SK-N-SH (cell line): ENCODE results near the gene FOXP1. TPM values are rescaled to one million over a fixed set of nuclear protein-coding genes. Genes with fewer than 3 reads are reported as not detected.
A peak's percentile ranks its signal among the peaks of the same experiment; 100 is the strongest.

Experiments used
- CTCF ChIA-PET: fragments of 300-600, 350-600 bp; formaldehyde crosslinking; extraction: SDS; loops from one replicate; lab custom pipeline; 2021; lab: Yijun Ruan, JAX
- POLR2A ChIA-PET: fragments of 350-600 bp; sonication (Branson Sonifier 250); formaldehyde crosslinking; extraction: SDS; loops from one replicate; lab custom pipeline; 2020; ENCODE audit warnings: antibody characterized with exemption, inconsistent platforms; lab: Yijun Ruan, JAX
- DNase-seq: peaks from one replicate; pipeline ENCODE4 v3.0.0; 2012
- H2AFZ ChIP-seq: fragments of 200-600 bp; sonication (generic); 2 replicates; pipeline ENCODE4 v1.8.1; 2016; ENCODE audit warnings: antibody characterized with exemption, mild to moderate bottlenecking, low read depth
- H3F3A ChIP-seq: fragments of 200-600 bp; sonication (generic); replicated peaks from 2 replicates; pipeline ENCODE3; 2016; ENCODE audit warnings: antibody characterized with exemption, mild to moderate bottlenecking; ENCODE audit not compliant: insufficient read depth
- H3K27ac ChIP-seq, 2 experiments: fragments of 200-500 bp in 1 of 2; fragments of 200-600 bp in 1 of 2; sonication (Bioruptor generic) in 1 of 2; sonication (generic), shearing (Covaris generic) in 1 of 2; 2 replicates each; pipeline versions ENCODE4 v1.5.1 to v1.6.1; 2014 to 2016; ENCODE audit warnings: low read depth in 2 of 2, inconsistent platforms in 1 of 2, low read length in 1 of 2, mild to moderate bottlenecking in 1 of 2, mixed read lengths in 1 of 2
- H3K27me3 ChIP-seq: fragments of 200-600 bp; sonication (generic), shearing (Covaris generic); 2 replicates; pipeline ENCODE4 v1.6.1; 2016; ENCODE audit warnings: mixed run types; ENCODE audit not compliant: insufficient read depth
- H3K36me3 ChIP-seq, 2 experiments: fragments of 200-500 bp in 1 of 2; fragments of 200-600 bp in 1 of 2; sonication (Bioruptor generic) in 1 of 2; sonication (generic) in 1 of 2; replicated peaks in 1 of 2; 2 replicates each; pipeline versions ENCODE3 to v1.5.1; 2014 to 2016; ENCODE audit warnings: low read length in 1 of 2, mild to moderate bottlenecking in 1 of 2; ENCODE audit not compliant: insufficient read depth in 2 of 2, control insufficient read depth in 1 of 2
- H3K4me1 ChIP-seq, 2 experiments: fragments of 200-500 bp in 1 of 2; fragments of 200-600 bp in 1 of 2; sonication (Bioruptor generic) in 1 of 2; sonication (generic), shearing (Covaris generic) in 1 of 2; 2 replicates each; pipeline versions ENCODE4 v1.5.1 to v1.6.1; 2014 to 2016; ENCODE audit warnings: low read depth in 1 of 2, low read length in 1 of 2, mixed run types in 1 of 2; ENCODE audit not compliant: insufficient read depth in 2 of 2, control insufficient read depth in 1 of 2
- H3K4me2 ChIP-seq: fragments of 200-600 bp; sonication (generic), shearing (Covaris generic); 2 replicates; pipeline ENCODE4 v1.6.1; 2017; ENCODE audit warnings: mixed run types
- H3K4me3 ChIP-seq, 2 experiments: fragments of 200-500 bp in 1 of 2; fragments of 200-600 bp in 1 of 2; sonication (Bioruptor generic) in 1 of 2; sonication (generic), shearing (Covaris generic) in 1 of 2; 2 replicates each; pipeline versions ENCODE4 v1.5.1 to v1.8.1; 2014 to 2016; ENCODE audit warnings: low read depth in 2 of 2, inconsistent platforms in 1 of 2, low read length in 1 of 2, mild to moderate bottlenecking in 1 of 2, mixed read lengths in 1 of 2, moderate library complexity in 1 of 2
- H3K79me2 ChIP-seq: fragments of 200-600 bp; sonication (generic); 2 replicates; pipeline ENCODE4 v1.8.1; 2017; ENCODE audit warnings: mild to moderate bottlenecking; ENCODE audit not compliant: insufficient read depth
- H3K9ac ChIP-seq: fragments of 200-600 bp; sonication (generic); 2 replicates; pipeline ENCODE4 v1.6.1; 2017; ENCODE audit warnings: mixed run types
- H3K9me2 ChIP-seq: fragments of 200-600 bp; sonication (generic); 2 replicates; pipeline ENCODE4 v1.6.1; 2017; ENCODE audit warnings: mixed run types
- H3K9me3 ChIP-seq: fragments of 200-600 bp; sonication (generic); 2 replicates; pipeline ENCODE4 v1.6.1; 2017; ENCODE audit warnings: mixed run types, mild to moderate bottlenecking, moderate library complexity
- H4K20me1 ChIP-seq: fragments of 200-600 bp; sonication (generic); 2 replicates; pipeline ENCODE4 v1.6.1; 2017; ENCODE audit warnings: mild to moderate bottlenecking, mixed run types; ENCODE audit not compliant: insufficient read depth
- FOXM1 ChIP-seq: IDR thresholded peaks from 2 replicates; pipeline ENCODE4 v1.4.0; 2012; ENCODE audit warnings: low read depth, mild to moderate bottlenecking
- JUND ChIP-seq: IDR thresholded peaks from 2 replicates; pipeline ENCODE4 v1.4.0; 2012
- PBX3 ChIP-seq: IDR thresholded peaks from 2 replicates; pipeline ENCODE4; 2012
- RFX5 ChIP-seq: IDR thresholded peaks from 2 replicates; pipeline ENCODE4 v1.6.1; 2012; ENCODE audit warnings: mild to moderate bottlenecking, improper control_type of control experiment, low read length
- TAF1 ChIP-seq: IDR thresholded peaks from 2 replicates; pipeline ENCODE4 v1.6.1; 2012; ENCODE audit warnings: low read depth, mild to moderate bottlenecking, low read length, moderate library complexity, borderline replicate concordance
- YY1 ChIP-seq: IDR thresholded peaks from 2 replicates; pipeline ENCODE4 v1.4.0; 2012; ENCODE audit warnings: low read depth, mild to moderate bottlenecking
- WGBS: methylation state at CpG from one replicate; pipeline ENCODE4 v1.1.6; 2017; ENCODE audit warnings: low lambda C conversion rate; 5-methylcytosine and 5-hydroxymethylcytosine counted together
- polyA plus RNA-seq, 3 experiments: library from polyadenylated mRNA; depleted of rRNA; stranded (reverse); fragments of >200 nt; gene quantifications; 2 replicates each; pipeline ENCODE4 v1.2.3, GENCODE V29; 2012
- TF ChIP-seq, protein P1 (sequence below): fragments of 200-600 bp; sonication (generic); IDR thresholded peaks from 2 replicates; pipeline ENCODE4 v1.6.1; 2017; ENCODE audit warnings: antibody characterized with exemption, mild to moderate bottlenecking, moderate library complexity
- TF ChIP-seq, protein P2 (sequence below): IDR thresholded peaks from 2 replicates; pipeline ENCODE4 v1.4.0; 2012; ENCODE audit warnings: low read depth, borderline replicate concordance

Gene FOXP1
- polyA plus RNA-seq, 1 of the 3 experiments (the other 2 are of a cell fraction) = 8.8 TPM

GRCh38 chr3:71051259-71051595, 532.3 kb downstream of the FOXP1 start:
- Histone ChIP-seq H3K4me3 (no peak overlapping the region), H3K9me3 (no peaks in the 10 kb centered on the region), H3K9ac (no peak overlapping the region; the same call in 1 of the 2 replicates), H3K27ac (peak overlapping the region in 1 of 2 experiments; percentile 63; a peak in 2 of 4 replicates), H3K9me2 (no peaks in the 10 kb centered on the region), H4K20me1 (no peaks in the 10 kb centered on the region), H3F3A (peaks cover 26% of the 10 kb centered on the region), H3K4me2 (0 out of 2 replicates have a peak overlapping the region, but pooled peaks have one; percentile 13), H2AFZ (no peak overlapping the region), H3K79me2 (peaks cover 100% of the 10 kb centered on the region), H3K27me3 (no peaks in the 10 kb centered on the region), H3K36me3 (peaks cover 24 to 60% of the 10 kb centered on the region in 2 experiments), H3K4me1 (peaks cover 41 to 46% of the 10 kb centered on the region in 2 experiments)
- POLR2A ChIA-PET = no interaction called here
- DNase-seq = no peak
- 77% methylated on average over 5 of the region's 5 CpGs for whole genome bisulfite sequencing
- TF ChIP-seq YY1 (no peak), FOXM1 (no peak)
- CTCF ChIA-PET = interaction anchor here (0.7 kb wide), 1 partner anchor 459 kb away, joined by 3 read pairs; no protein-coding TSS in a partner anchor

DNA sequence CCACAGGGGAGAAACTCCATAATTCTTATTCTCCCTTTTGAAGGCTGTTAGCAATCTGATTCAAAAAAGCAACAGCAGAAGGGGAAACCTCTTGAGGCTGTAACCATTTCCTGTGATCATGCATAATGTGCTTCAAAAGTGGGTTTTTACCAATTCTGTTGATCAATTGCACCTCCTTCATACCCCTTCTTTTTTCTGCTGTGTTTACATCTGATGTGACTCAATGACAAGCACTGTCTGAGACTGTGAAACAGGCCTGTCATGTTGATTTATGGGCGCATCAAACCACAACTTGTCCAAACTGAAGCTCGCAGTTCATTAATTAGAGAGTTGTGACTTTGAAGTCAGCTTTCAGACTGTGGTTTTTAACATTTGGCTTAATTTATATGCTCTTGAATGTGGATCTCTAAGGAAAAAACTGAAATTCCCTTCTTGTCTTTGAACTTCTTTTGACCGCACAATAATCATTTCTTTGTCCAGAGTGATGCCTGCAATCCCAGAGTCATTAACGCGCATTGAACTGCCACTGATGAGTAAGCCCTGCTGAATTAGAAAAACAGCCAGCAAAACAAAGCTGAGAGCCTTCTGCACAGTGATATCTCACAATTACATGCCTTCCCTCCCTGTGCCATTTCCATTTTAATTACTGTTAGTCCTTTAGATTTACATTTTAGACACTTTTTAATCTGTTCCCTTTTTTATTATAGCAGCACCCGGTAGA, 532.8 kb downstream of the FOXP1 start:
- CTCF ChIA-PET = interaction anchor here (0.7 kb wide), 1 partner anchor 460 kb away, joined by 3 read pairs; no protein-coding TSS in a partner anchor
- no peak overlapping the region for H3K4me3 ChIP-seq

DNA sequence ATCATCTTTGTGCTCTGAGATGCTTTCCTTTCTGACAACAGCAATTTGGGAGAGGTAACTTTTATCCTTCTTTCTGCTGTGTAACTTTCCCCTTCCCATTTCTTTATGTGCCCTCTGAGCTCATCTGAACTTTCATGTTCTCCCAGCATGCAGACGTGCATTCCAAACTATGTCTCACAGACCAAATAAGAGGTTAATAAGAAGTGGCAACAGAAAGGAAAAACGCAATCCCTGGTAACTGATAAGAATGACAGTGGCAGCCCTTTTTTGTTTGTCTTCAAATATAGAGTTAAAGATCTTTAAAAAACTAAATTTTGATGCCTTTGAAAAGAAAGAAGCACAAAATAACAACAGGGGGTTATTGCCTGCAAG, 533.4 kb downstream of the FOXP1 start:
- ChIA-PET CTCF (no interaction called here), POLR2A (no interaction called here)
- H3K79me2 ChIP-seq = peaks cover 100% of the 10 kb centered on the region
- no peak overlapping the region for H2AFZ ChIP-seq
- WGBS = 46% methylated on average over 2 of the region's 2 CpGs
- DNase-seq = no peak
- no peaks in the 10 kb centered on the region for H3K9me2 ChIP-seq
- no peak overlapping the region for H3K4me3 ChIP-seq
- no peaks in the 10 kb centered on the region for H3K27me3 ChIP-seq
- H3K9ac ChIP-seq = no peak overlapping the region; the same call in 1 of the 2 replicates
- TF ChIP-seq, protein P1, sequence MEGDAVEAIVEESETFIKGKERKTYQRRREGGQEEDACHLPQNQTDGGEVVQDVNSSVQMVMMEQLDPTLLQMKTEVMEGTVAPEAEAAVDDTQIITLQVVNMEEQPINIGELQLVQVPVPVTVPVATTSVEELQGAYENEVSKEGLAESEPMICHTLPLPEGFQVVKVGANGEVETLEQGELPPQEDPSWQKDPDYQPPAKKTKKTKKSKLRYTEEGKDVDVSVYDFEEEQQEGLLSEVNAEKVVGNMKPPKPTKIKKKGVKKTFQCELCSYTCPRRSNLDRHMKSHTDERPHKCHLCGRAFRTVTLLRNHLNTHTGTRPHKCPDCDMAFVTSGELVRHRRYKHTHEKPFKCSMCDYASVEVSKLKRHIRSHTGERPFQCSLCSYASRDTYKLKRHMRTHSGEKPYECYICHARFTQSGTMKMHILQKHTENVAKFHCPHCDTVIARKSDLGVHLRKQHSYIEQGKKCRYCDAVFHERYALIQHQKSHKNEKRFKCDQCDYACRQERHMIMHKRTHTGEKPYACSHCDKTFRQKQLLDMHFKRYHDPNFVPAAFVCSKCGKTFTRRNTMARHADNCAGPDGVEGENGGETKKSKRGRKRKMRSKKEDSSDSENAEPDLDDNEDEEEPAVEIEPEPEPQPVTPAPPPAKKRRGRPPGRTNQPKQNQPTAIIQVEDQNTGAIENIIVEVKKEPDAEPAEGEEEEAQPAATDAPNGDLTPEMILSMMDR = no peak
- TF ChIP-seq TAF1 = no peak
- TF ChIP-seq PBX3 = peak; percentile 53; the same call in 1 of the 2 replicates
- no peak for TF ChIP-seq RFX5
- TF ChIP-seq JUND = 0 out of 2 replicates have a peak, but pooled peaks have one; percentile 13
- TF ChIP-seq, all 33 proteins: peak for 2
- Histone ChIP-seq H3K36me3 (peaks cover 35 to 70% of the 10 kb centered on the region in 2 experiments), H4K20me1 (no peaks in the 10 kb centered on the region), H3K9me3 (no peaks in the 10 kb centered on the region), H3K4me1 (peaks cover 34 to 35% of the 10 kb centered on the region in 2 experiments), H3K4me2 (no peak overlapping the region), H3F3A (peaks cover 20% of the 10 kb centered on the region), H3K27ac (peak overlapping the region in 1 of 2 experiments; percentile 63; a peak in 2 of 4 replicates)

More for the DNA sequence above, 532.8 kb downstream of the FOXP1 start:
- Histone ChIP-seq H3K79me2 (peaks cover 100% of the 10 kb centered on the region), H3K9me3 (no peaks in the 10 kb centered on the region), H3F3A (peaks cover 25% of the 10 kb centered on the region), H3K27ac (peak overlapping the region in 1 of 2 experiments; percentile 63; a peak in 2 of 4 replicates), H3K4me1 (peaks cover 39 to 40% of the 10 kb centered on the region in 2 experiments), H3K27me3 (no peaks in the 10 kb centered on the region), H4K20me1 (no peaks in the 10 kb centered on the region), H3K9me2 (no peaks in the 10 kb centered on the region), H3K9ac (no peak overlapping the region; the same call in 1 of the 2 replicates), H3K36me3 (peaks cover 30 to 65% of the 10 kb centered on the region in 2 experiments), H3K4me2 (0 out of 2 replicates have a peak overlapping the region, but pooled peaks have one; percentile 13), H2AFZ (no peak overlapping the region)
- DNase-seq = no peak
- WGBS = 90% methylated on average over 6 of the region's 6 CpGs
- POLR2A ChIA-PET = no interaction called here
- peak; percentile 42; the same call in 1 of the 2 replicates for TF ChIP-seq PBX3
- TF ChIP-seq, protein P2, sequence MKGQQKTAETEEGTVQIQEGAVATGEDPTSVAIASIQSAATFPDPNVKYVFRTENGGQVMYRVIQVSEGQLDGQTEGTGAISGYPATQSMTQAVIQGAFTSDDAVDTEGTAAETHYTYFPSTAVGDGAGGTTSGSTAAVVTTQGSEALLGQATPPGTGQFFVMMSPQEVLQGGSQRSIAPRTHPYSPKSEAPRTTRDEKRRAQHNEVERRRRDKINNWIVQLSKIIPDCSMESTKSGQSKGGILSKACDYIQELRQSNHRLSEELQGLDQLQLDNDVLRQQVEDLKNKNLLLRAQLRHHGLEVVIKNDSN = no peak
